NCI-H187 treated with DMSO at 0.1 percent for 48 hours (cell line): ENCODE measurements around the gene ZDHHC14.
"Not testable (repeated sequence)": the region's sequence is repeated elsewhere in the genome, so short reads cannot be mapped to it uniquely, and the experiment has no call there.

Source experiments
- DNase-seq: peaks from one replicate; lab custom pipeline; 2025; lab: John Stamatoyannopoulos, UW

ZDHHC14 gene

GRCh38 chr6:157381631-157382621, 936 bp downstream of the ZDHHC14 start:
- DNase-seq = no peak

- no peak for DNase-seq
These were observed 1.8 kb downstream of the ZDHHC14 start for GRCh38 chr6:157382821-157383220.

GRCh38 chr6:157383471-157383870, 2.5 kb downstream of the ZDHHC14 start:
- no peak for DNase-seq

DNA sequence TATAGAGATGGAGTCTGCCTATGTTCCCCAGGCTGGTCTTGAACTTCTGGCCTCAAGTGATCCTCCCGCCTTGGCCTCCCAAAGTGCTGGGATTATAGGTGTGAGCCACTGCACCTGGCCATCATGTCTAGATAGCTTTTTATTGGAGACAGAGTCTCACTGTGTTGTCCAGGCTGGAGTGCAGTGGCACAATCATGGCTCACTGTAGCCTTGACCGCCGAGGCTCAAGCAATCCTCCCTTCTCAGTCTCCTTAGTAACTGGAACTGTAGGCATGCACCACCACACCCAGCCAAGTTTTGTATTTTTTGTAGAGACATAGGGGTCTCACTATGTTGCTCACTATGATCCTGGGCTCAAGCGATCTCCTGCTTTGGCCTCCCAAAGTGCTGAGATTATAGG, 4.0 kb downstream of the ZDHHC14 start:
- not testable (repeated sequence) for DNase-seq

DNA sequence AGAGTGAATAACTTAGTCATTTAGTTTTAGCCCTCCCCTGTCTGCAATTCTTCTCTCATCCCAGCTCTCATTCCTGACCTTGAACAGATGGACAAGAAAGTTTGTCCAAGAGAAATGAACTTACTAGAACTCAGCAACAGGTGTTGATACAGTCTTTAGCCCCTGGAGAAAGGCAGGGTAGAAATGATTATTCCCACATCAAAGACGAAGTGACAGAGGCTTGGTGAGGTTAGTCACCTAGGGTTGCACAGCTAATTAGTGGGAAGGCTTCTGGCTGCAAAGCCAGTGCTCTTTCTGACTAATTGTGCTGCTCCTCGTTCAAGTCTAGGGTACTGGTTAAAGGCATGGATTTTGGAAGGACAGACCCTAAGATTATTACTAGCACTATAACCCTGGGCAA, 4.5 kb downstream of the ZDHHC14 start:
- DNase-seq = no peak

- no peak for DNase-seq
These were observed 5.0 kb downstream of the ZDHHC14 start for GRCh38 chr6:157386023-157386422.

DNA sequence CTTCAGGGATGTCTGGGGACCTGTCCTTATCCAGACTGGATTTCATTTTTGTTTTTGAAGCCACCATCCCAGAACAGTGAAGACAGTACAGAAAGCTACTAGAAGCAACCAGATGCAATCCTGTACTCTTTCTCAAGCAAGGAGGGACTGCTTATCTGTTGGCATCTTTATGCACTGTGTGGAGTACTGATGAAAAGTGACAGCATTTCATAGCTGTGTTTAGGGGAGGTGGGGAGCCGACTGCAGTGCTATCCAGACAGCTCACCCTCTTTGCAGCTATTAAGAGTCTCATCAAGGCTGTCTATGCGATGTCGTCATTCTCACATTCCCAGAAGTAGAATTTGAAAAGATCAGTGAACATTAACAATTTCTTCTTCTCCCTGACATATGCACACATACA, 5.5 kb downstream of the ZDHHC14 start:
- DNase-seq = no peak

DNA sequence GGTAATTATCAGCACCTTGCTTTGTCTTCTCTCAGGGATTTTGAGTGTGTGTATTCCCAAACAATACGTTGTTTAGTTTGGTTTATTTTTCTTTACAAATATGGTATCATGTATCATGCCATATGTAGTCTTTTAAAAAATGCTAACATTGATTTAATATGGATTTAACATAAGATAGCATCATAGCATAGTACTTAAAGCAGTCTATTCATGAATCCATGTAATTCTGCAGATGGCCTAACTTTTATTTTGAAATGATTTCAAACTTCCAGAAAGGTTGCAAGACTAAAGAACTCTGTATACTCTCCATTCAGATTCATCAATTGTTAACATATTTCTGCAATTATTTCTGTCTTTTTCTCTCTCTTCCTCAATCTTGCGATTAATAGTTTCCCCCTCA, 7.9 kb downstream of the ZDHHC14 start:
- no peak for DNase-seq

- no peak for DNase-seq
These were observed 9.5 kb downstream of the ZDHHC14 start for GRCh38 chr6:157390273-157391060.

GRCh38 chr6:157392927-157393668, 12.1 kb downstream of the ZDHHC14 start:
- no peak for DNase-seq

GRCh38 chr6:157393669-157394327, 12.8 kb downstream of the ZDHHC14 start:
- no peak for DNase-seq

GRCh38 chr6:157395199-157395598, 14.2 kb downstream of the ZDHHC14 start:
- DNase-seq = not testable (repeated sequence)

GRCh38 chr6:157396026-157396425, 15.0 kb downstream of the ZDHHC14 start:
- DNase-seq = no peak

GRCh38 chr6:157397660-157398059, 16.7 kb downstream of the ZDHHC14 start:
- no peak for DNase-seq

- DNase-seq = no peak
These were observed 17.2 kb downstream of the ZDHHC14 start for GRCh38 chr6:157398151-157398550.

- DNase-seq = no peak
These were observed 19.7 kb downstream of the ZDHHC14 start for GRCh38 chr6:157400676-157401075.

DNA sequence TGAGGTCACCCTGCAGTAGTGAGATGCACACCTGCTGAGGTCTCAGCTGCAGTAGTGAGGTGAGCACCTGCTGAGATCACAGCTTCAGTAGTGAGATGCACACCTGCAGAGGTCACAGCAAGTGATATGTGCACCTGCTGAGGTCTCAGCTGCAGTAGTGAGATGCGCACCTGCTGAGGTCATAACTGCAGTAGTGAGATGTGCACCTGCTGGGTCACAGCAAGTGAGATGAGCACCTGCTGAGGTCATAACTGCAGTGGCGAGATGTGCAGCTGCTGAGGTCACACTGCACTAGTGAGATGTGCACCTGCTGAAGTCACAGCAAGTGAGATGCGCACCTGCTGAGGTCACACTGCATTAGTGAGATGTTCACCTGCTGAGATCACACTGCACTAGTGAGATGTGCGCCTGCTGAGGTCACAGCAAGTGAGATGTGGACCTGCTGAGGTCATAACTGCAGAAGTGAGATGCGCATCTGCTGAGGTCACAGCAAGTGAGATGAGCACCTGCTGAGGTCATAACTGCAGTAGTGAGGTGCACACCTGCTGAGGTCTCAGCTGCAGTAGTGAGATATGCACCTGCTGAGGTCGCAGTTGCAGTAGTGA, 20.8 kb downstream of the ZDHHC14 start:
- no peak for DNase-seq

DNA sequence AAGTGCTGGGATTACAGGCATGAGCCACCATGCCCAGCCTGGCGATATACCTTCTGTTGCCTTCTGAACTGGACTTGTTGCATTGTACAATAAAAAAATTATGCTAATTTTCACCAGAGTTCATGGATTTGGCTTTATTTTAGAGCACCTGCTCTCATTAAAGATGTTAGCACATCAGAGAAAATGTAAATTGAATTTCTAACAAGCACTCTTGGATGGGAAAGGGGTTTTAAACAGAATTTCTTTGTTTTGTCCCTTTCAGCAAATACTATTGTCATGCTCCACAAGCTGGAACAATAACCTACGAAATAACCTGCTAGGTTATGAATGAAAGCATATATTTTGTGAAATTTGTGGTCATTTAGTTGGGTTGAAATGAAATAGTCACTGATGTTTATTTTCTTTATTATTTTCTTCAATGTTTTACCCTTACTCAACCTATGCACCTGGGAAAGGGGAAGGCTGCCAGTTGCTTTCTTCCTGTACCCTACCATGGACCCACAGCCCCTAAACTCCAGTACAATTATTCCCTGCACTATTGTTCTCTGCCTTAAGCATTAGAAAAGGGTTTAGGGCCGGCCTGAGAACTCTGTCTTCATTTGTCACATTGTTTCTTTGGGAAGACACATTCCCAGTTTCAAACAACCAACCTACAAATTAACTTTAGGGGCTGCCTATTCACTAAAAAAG, 22.2 kb downstream of the ZDHHC14 start:
- DNase-seq = no peak

DNA sequence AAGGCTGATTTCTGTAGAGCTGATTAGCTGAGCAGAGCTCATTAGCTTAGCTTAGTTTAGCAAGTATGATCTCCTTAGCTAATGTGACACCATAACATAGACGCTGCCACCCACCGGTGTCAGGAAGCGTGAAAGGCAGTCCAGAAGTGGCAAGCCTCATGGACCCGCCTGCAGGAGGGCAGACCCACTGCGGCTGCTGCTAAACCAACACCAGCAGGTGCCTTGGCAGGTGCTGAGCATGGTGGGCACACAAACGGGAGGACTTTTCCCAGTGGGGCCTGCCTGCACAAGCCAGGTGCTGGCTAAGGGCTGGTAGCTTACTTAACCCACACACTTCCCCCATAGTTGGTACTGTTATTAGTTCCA, 22.7 kb downstream of the ZDHHC14 start:
- no peak for DNase-seq

DNA sequence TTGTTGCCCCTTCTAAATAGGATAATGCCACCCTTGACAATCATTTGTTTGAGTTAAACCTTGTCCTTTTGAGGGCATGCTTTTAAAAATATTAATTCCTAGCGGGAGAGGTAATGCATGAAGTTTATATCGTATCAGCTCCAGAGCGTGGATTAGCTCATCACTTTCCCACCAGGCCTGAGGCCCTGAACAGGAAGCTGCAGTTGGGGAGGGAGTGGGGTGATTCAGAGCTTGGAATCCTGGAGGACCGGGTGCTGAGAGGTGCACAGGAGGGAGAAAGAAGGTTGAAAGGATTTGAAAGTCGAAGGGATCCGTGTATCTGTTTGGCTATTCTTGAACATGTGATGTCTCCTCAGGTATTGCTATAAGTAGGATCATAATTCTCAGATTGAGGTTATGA, 25.0 kb downstream of the ZDHHC14 start:
- no peak for DNase-seq

GRCh38 chr6:157406661-157407060, 25.7 kb downstream of the ZDHHC14 start:
- no peak for DNase-seq
